MV-4-11 (cell line): ENCODE results near the gene SPTLC2.

ENCODE experiments used
- DNase-seq: peaks from one replicate; lab custom pipeline; 2025; lab: John Stamatoyannopoulos, UW

Gene SPTLC2

GRCh38 chr14:77623201-77623600 lies 6.8 kb upstream of the SPTLC2 start:
- peak; percentile 30 for DNase-seq

GRCh38 chr14:77622366-77622961 lies 6.0 kb upstream of the SPTLC2 start:
- DNase-seq: no peak

- DNase-seq: peak; percentile 76
Measured at GRCh38 chr14:77620222-77620870, 3.9 kb upstream of the SPTLC2 start.

- no peak for DNase-seq
Measured at GRCh38 chr14:77618381-77618970, 2.0 kb upstream of the SPTLC2 start.

GRCh38 chr14:77616133-77616453 lies 344 bp downstream of the SPTLC2 start:
- DNase-seq: no peak

GRCh38 chr14:77615361-77616132 lies 890 bp downstream of the SPTLC2 start:
- peak; percentile 21 for DNase-seq

GRCh38 chr14:77613201-77613600 lies 3.2 kb downstream of the SPTLC2 start:
- DNase-seq: peak; percentile 16

- no peak for DNase-seq
Measured at GRCh38 chr14:77612011-77612620, 4.3 kb downstream of the SPTLC2 start.

GRCh38 chr14:77610553-77610952 lies 5.9 kb downstream of the SPTLC2 start:
- DNase-seq: no peak

GRCh38 chr14:77609922-77610321 lies 6.5 kb downstream of the SPTLC2 start:
- DNase-seq: no peak

GRCh38 chr14:77607741-77608302 lies 8.6 kb downstream of the SPTLC2 start:
- peak; percentile 51 for DNase-seq

- DNase-seq: peak; percentile 68
Measured at GRCh38 chr14:77605392-77605972, 11.0 kb downstream of the SPTLC2 start.

GRCh38 chr14:77603654-77604255 lies 12.7 kb downstream of the SPTLC2 start:
- DNase-seq: peak; percentile 72

GRCh38 chr14:77603031-77603430 lies 13.4 kb downstream of the SPTLC2 start:
- DNase-seq: no peak

- DNase-seq: no peak
Measured at GRCh38 chr14:77601846-77602619, 14.4 kb downstream of the SPTLC2 start.

- DNase-seq: no peak
Measured at GRCh38 chr14:77599889-77600288, 16.5 kb downstream of the SPTLC2 start.

- DNase-seq: no peak
Measured at GRCh38 chr14:77598366-77599070, 17.9 kb downstream of the SPTLC2 start.

GRCh38 chr14:77593501-77593961 lies 22.9 kb downstream of the SPTLC2 start:
- peak; percentile 98 for DNase-seq

- DNase-seq: peak; percentile 59
Measured at GRCh38 chr14:77590845-77591485, 25.5 kb downstream of the SPTLC2 start.
